GM06990 (cell line): ENCODE data around the gene ZNF622.
A peak's percentile ranks its signal among the peaks of the same experiment; 100 is the strongest.

Experiments used
- DNase-seq: peaks from one replicate; pipeline ENCODE4 v3.0.0-alpha.2; 2011; ENCODE audit not compliant: insufficient read length; ENCODE audit errors: extremely low read depth
- H3K27me3 ChIP-seq: replicated peaks from 2 replicates; pipeline ENCODE4 v1.6.0; 2011; ENCODE audit warnings: low read length; ENCODE audit not compliant: control insufficient read depth, insufficient read depth
- H3K36me3 ChIP-seq: 2 replicates; pipeline ENCODE4 v1.5.1; 2011; ENCODE audit warnings: low read length; ENCODE audit not compliant: control insufficient read depth, insufficient read depth
- H3K4me3 ChIP-seq: replicated peaks from 2 replicates; pipeline ENCODE4 v1.5.1; 2011; ENCODE audit warnings: low read depth, mild to moderate bottlenecking, control low read depth, low read length
- TF ChIP-seq, protein P1 (sequence below): IDR thresholded peaks from 2 replicates; pipeline ENCODE4 v1.5.1; 2011; ENCODE audit warnings: low read length, control low read depth, mild to moderate bottlenecking, inconsistent platforms; ENCODE audit not compliant: insufficient read depth, poor library complexity, severe bottlenecking

ZNF622 gene, protein sequence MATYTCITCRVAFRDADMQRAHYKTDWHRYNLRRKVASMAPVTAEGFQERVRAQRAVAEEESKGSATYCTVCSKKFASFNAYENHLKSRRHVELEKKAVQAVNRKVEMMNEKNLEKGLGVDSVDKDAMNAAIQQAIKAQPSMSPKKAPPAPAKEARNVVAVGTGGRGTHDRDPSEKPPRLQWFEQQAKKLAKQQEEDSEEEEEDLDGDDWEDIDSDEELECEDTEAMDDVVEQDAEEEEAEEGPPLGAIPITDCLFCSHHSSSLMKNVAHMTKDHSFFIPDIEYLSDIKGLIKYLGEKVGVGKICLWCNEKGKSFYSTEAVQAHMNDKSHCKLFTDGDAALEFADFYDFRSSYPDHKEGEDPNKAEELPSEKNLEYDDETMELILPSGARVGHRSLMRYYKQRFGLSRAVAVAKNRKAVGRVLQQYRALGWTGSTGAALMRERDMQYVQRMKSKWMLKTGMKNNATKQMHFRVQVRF

DNA sequence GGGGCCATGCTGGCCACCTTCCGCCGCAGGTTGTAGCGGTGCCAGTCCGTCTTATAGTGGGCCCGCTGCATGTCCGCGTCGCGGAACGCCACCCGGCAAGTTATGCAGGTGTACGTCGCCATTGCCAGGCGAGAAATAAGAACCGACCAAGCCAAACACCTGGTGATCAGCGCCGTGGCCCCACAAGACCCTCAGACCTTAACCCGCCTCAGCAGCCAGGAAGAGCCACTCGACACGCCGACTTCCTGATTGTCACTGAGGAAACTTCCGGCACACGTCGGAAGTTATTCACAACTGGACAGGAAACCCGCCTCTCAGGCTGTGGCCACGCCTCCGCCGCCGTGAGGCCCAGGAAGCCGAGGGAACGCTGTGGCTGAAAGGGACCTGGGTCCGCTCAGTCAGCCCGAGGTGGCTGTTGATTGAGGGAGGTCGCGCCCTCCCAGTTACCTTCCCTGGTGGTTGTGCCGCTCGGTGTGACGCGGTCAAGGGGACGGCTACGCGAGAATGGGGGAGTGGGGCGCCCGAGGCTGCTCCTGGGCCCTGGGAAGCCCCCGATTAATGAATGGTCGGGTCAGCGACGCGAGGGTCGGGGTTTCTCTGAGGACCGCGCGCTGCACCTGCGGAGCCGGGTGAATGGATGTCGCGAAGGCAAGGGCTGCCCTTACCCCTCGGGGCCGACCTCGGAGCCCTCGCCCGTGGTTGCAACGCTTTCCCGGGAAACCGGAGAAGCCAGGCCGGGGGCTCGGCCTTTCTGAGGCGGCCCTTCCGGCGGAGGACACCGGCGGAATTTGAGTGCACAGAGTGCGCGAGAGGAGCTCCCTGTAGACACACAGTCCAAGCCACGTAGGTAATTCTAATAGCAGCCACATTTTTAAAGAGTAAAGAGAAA lies at the start of gene ZNF622:
ZNF622 (minus strand) TSS at position 257 of the 889 bp plus-strand sequence; CDS start at position 122, 135 bp downstream.
- Histone ChIP-seq H3K27me3 (no peaks in the 10 kb centered on the region), H3K4me3 (peak within 1 kb of the TSS; percentile 98), H3K36me3 (peaks cover 12% of the 10 kb centered on the region)
- TF ChIP-seq, protein P1, sequence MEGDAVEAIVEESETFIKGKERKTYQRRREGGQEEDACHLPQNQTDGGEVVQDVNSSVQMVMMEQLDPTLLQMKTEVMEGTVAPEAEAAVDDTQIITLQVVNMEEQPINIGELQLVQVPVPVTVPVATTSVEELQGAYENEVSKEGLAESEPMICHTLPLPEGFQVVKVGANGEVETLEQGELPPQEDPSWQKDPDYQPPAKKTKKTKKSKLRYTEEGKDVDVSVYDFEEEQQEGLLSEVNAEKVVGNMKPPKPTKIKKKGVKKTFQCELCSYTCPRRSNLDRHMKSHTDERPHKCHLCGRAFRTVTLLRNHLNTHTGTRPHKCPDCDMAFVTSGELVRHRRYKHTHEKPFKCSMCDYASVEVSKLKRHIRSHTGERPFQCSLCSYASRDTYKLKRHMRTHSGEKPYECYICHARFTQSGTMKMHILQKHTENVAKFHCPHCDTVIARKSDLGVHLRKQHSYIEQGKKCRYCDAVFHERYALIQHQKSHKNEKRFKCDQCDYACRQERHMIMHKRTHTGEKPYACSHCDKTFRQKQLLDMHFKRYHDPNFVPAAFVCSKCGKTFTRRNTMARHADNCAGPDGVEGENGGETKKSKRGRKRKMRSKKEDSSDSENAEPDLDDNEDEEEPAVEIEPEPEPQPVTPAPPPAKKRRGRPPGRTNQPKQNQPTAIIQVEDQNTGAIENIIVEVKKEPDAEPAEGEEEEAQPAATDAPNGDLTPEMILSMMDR, result no peak
- peak; percentile 91 for DNase-seq

DNA sequence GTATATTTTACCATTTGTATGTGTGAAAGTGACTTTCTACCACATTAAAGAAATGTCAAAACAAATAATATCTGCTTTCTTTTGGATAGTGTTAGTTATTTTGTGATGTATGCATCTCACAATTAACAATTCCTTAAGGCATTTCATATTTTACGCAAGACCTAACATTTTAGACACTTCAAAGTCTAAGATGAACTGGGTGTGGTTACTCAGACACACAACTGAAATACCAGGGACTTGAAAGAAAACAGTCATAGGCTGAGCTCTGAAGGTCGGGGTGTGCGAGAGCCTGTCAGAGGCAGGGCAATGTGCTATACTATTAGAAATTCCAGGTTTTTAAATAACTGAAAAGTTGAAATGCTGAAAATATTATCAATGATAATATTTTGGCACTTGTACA lies 44.5 kb upstream of the ZNF622 start:
- Histone ChIP-seq H3K27me3 (no peaks in the 10 kb centered on the region; the same call in 1 of the 2 replicates), H3K36me3 (no peaks in the 10 kb centered on the region), H3K4me3 (no peak overlapping the region)
- TF ChIP-seq, protein P1, result no peak
- DNase-seq, result no peak

DNA sequence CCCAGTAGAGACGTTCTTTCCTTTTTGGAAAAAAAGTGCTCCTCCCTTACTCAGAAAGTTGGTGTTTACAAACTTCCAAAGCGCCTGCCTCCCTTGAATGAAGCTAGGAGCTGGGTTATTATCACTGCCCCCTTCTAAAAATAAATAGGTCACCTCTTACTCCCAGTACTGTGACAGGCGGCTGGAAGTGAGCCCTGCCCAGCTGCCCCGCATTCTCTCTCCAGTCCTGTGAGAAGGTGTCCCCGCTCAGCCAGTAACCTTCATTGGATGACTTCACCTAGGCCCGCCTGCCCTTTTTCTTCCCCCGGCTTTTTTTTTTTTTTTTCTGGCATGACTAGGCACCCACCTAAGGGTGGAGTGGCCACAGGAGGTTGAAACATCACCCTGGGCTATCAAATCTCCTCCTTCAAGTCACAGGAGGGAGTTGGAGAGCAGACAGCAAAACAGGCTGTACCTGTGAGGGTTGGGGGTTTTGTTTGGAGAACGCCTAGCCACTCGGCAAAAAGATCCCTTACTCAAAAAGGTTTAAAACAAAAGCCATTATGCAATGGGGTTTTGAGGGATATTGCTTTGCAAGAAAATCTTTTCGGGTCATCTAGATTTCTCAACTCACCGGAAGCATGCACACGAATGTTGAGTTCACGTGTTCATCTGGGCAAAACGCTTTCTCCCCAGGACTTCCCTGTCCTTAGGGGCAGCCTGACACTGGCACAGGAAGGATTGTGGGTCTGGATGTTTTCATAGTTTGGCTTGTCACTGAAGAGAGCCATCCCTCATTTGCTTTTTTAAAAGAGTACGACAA lies 43.3 kb upstream of the ZNF622 start:
- TF ChIP-seq, protein P1, result no peak
- Histone ChIP-seq H3K36me3 (no peaks in the 10 kb centered on the region), H3K4me3 (no peak overlapping the region), H3K27me3 (no peaks in the 10 kb centered on the region; the same call in 1 of the 2 replicates)
- no peak for DNase-seq

DNA sequence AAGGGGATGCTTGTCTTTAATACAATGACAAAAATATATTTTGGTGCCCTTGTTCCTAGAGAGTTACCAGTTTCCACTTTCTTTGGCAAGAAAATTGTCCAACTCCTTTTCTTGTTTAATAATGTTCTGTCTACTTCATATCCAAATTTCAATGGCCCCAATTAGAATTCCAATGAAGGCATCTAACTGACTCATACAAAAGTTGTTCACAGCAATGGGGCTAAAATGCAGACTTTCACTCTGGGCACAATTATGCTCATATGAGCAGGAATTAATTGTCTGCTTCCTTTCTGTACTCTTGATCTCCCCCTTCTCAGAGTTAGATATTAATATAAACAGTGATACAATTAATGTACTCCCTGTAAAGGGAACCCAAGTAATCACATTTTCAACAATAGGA lies 42.1 kb upstream of the ZNF622 start:
- Histone ChIP-seq H3K36me3 (no peaks in the 10 kb centered on the region), H3K27me3 (no peaks in the 10 kb centered on the region; the same call in 1 of the 2 replicates), H3K4me3 (no peak overlapping the region)
- no peak for DNase-seq
- TF ChIP-seq, protein P1, result no peak

DNA sequence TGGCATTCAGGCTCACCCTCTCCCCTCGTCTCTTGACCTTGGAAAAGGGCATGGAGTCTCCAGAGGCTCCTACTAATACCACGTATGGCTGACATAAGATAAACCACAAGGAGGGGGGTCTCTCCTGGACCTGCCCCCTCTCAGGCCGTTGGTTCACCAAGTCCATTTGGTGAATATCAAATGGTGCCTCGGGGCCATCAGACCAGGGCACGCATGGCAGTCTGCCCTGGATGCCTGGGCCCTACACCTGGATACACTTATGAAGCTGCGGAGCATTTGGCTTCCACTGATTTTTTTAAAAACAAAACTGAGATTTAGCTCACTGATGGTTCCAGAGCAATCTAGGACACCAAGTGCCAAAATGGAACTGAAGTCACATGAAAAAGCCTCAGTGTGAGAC lies 40.3 kb upstream of the ZNF622 start:
- Histone ChIP-seq H3K36me3 (no peaks in the 10 kb centered on the region), H3K27me3 (no peaks in the 10 kb centered on the region), H3K4me3 (no peak overlapping the region)
- no peak for DNase-seq
- TF ChIP-seq, protein P1, result no peak
